GM20431 (cell line): Measurements from ENCODE around the gene SPO11.
"Not testable (repeated sequence)": the region's sequence is repeated elsewhere in the genome, so short reads cannot be mapped to it uniquely, and the experiment has no call there.

Source experiments
- in situ Hi-C: fragments of 300-500 bp; cut with MseI, MboI; formaldehyde crosslinking; loops from one replicate; pipeline ENCODE4 v1.15.0; 2020; ENCODE audit warnings: low sequenced_read_pairs; ENCODE audit not compliant: unreplicated experiment

The SPO11 gene

GRCh38 chr20:57332105-57333089 lies 2.8 kb downstream of the SPO11 start:
- in situ Hi-C loops = loop anchor here (5.0 kb wide), 1 partner anchor 235 kb away; no protein-coding TSS in a partner anchor

GRCh38 chr20:57335392-57335791 lies 5.8 kb downstream of the SPO11 start:
- in situ Hi-C loops = no loop called here

GRCh38 chr20:57341663-57342062 lies 12.1 kb downstream of the SPO11 start:
- in situ Hi-C loops = no loop called here

GRCh38 chr20:57342829-57343228 lies 13.2 kb downstream of the SPO11 start:
- in situ Hi-C loops = no loop called here

- in situ Hi-C loops = no loop called here
Measured at GRCh38 chr20:57346477-57346876, 16.9 kb downstream of the SPO11 start.

- in situ Hi-C loops = no loop called here
Measured at GRCh38 chr20:57347393-57347792, 17.8 kb downstream of the SPO11 start.

GRCh38 chr20:57348200-57348921 lies 18.8 kb downstream of the SPO11 start:
- in situ Hi-C loops = not testable (repeated sequence)

GRCh38 chr20:57348922-57349574 lies 19.4 kb downstream of the SPO11 start:
- in situ Hi-C loops = not testable (repeated sequence)

- in situ Hi-C loops = no loop called here
Measured at GRCh38 chr20:57350081-57350710, 20.6 kb downstream of the SPO11 start.

- in situ Hi-C loops = not testable (repeated sequence)
Measured at GRCh38 chr20:57350726-57351041, 21.1 kb downstream of the SPO11 start.

GRCh38 chr20:57351042-57351783 lies 21.6 kb downstream of the SPO11 start, which contains the start of gene RAE1:
RAE1 (plus strand) TSS chr20:57351255; CDS start chr20:57354039, 2,784 bp downstream.
- in situ Hi-C loops = no loop called here

GRCh38 chr20:57352305-57352704 lies 22.7 kb downstream of the SPO11 start:
- in situ Hi-C loops = no loop called here

GRCh38 chr20:57353351-57353750 lies 23.7 kb downstream of the SPO11 start:
- in situ Hi-C loops = no loop called here

GRCh38 chr20:57361517-57361916 lies 31.9 kb downstream of the SPO11 start:
- in situ Hi-C loops = no loop called here

GRCh38 chr20:57364451-57364850 lies 34.8 kb downstream of the SPO11 start:
- in situ Hi-C loops = no loop called here

- in situ Hi-C loops = no loop called here
Measured at GRCh38 chr20:57369596-57369995, 40.0 kb downstream of the SPO11 start.

GRCh38 chr20:57370316-57370715 lies 40.7 kb downstream of the SPO11 start:
- in situ Hi-C loops = no loop called here

GRCh38 chr20:57371363-57371762 lies 41.8 kb downstream of the SPO11 start:
- in situ Hi-C loops = no loop called here

GRCh38 chr20:57372157-57372556 lies 42.6 kb downstream of the SPO11 start:
- in situ Hi-C loops = no loop called here
